WI38 (cell line): Measurements from ENCODE around the gene DDC.

Source experiments
- H3K4me3 ChIP-seq: 2 replicates; pipeline ENCODE4 v1.5.1; 2011; ENCODE audit warnings: low read depth, mild to moderate bottlenecking, control low read depth, low read length
- CTCF ChIP-seq: IDR thresholded peaks from 2 replicates; pipeline ENCODE4 v1.5.1; 2012; ENCODE audit warnings: low read depth, mild to moderate bottlenecking, control low read depth, low read length

Gene DDC

GRCh38 chr7:50427518-50427917 is 137.7 kb downstream of the DDC start:
- H3K4me3 ChIP-seq = no peak overlapping the region
- TF ChIP-seq CTCF = no peak

- no peak for TF ChIP-seq CTCF
- no peak overlapping the region for H3K4me3 ChIP-seq
Measured at GRCh38 chr7:50426280-50427045, 138.7 kb downstream of the DDC start.

- no peak for TF ChIP-seq CTCF
Measured at GRCh38 chr7:50425318-50425717, 139.9 kb downstream of the DDC start.

GRCh38 chr7:50423860-50424259 is 141.3 kb downstream of the DDC start:
- H3K4me3 ChIP-seq = no peak overlapping the region
- TF ChIP-seq CTCF = no peak

More at GRCh38 chr7:50425318-50425717, 139.9 kb downstream of the DDC start:
- no peak overlapping the region for H3K4me3 ChIP-seq

GRCh38 chr7:50422858-50423257 is 142.3 kb downstream of the DDC start:
- no peak for TF ChIP-seq CTCF
- no peak overlapping the region for H3K4me3 ChIP-seq

- TF ChIP-seq CTCF = no peak
- no peak overlapping the region for H3K4me3 ChIP-seq
Measured at GRCh38 chr7:50421043-50421442, 144.2 kb downstream of the DDC start.

GRCh38 chr7:50418526-50419290 is 146.5 kb downstream of the DDC start:
- TF ChIP-seq CTCF = no peak

More at GRCh38 chr7:50418526-50419290, 146.5 kb downstream of the DDC start:
- H3K4me3 ChIP-seq = no peak overlapping the region
